AG09309 (cell line): Measurements from ENCODE around the gene HEPHL1.
"Not testable (repeated sequence)": the region's sequence is repeated elsewhere in the genome, so short reads cannot be mapped to it uniquely, and the experiment has no call there.

Experiments used
- DNase-seq: peaks from one replicate; pipeline ENCODE4 v3.0.0-alpha.2; 2010; ENCODE audit warnings: low read depth
- H3K4me3 ChIP-seq: 2 replicates; pipeline ENCODE4 v1.5.1; 2011; ENCODE audit warnings: mild to moderate bottlenecking, low read depth, low read length, moderate library complexity; ENCODE audit not compliant: control insufficient read depth
- CTCF ChIP-seq: IDR thresholded peaks from 2 replicates; pipeline ENCODE4 v1.5.1; 2011; ENCODE audit warnings: mild to moderate bottlenecking, low read depth, low read length, inconsistent platforms; ENCODE audit not compliant: insufficient read depth, control insufficient read depth; ENCODE audit errors: missing control alignments

The HEPHL1 gene

GRCh38 chr11:94020777-94021481 is at the start of gene HEPHL1:
TSS of gene HEPHL1 (plus strand) at chr11:94021354. CDS start at chr11:94021369, 15 bp downstream.
- H3K4me3 ChIP-seq, result no peak within 1 kb of the TSS
- DNase-seq, result peak; percentile 24
- no peak for TF ChIP-seq CTCF

GRCh38 chr11:93972790-93973189 is 48.4 kb upstream of the HEPHL1 start:
- H3K4me3 ChIP-seq, result no peak overlapping the region
- no peak for DNase-seq
- TF ChIP-seq CTCF, result no peak

- not testable (repeated sequence) for DNase-seq, H3K4me3 ChIP-seq
Observed at GRCh38 chr11:93973322-93974051, 47.7 kb upstream of the HEPHL1 start.

GRCh38 chr11:93974759-93975158 is 46.4 kb upstream of the HEPHL1 start:
- TF ChIP-seq CTCF, result no peak
- no peak for DNase-seq
- H3K4me3 ChIP-seq, result no peak overlapping the region

- not testable (repeated sequence) for DNase-seq, H3K4me3 ChIP-seq
Observed at GRCh38 chr11:93976577-93977254, 44.4 kb upstream of the HEPHL1 start.

GRCh38 chr11:93983542-93984195 is 37.5 kb upstream of the HEPHL1 start:
- H3K4me3 ChIP-seq, result no peak overlapping the region
- TF ChIP-seq CTCF, result no peak
- no peak for DNase-seq

GRCh38 chr11:93984196-93984567 is 37.0 kb upstream of the HEPHL1 start:
- DNase-seq, result peak; percentile 46
- no peak for TF ChIP-seq CTCF
- H3K4me3 ChIP-seq, result no peak overlapping the region
